ENCODE results near the gene FNDC3A.
"Not testable (repeated sequence)": the region's sequence is repeated elsewhere in the genome, so short reads cannot be mapped to it uniquely, and the experiment has no call there.

Gene FNDC3A

GRCh38 chr13:49093376-49093775 is 117.7 kb downstream of the FNDC3A start:
- no peak for DNase-seq

GRCh38 chr13:49097374-49097773 is 121.7 kb downstream of the FNDC3A start:
- peak; percentile 1 for DNase-seq

- DNase-seq = no peak
Observed at GRCh38 chr13:49098198-49098597, 122.5 kb downstream of the FNDC3A start.

- DNase-seq = no peak
Observed at GRCh38 chr13:49098771-49099512, 123.2 kb downstream of the FNDC3A start.

GRCh38 chr13:49099513-49099877 is 123.8 kb downstream of the FNDC3A start:
- DNase-seq = no peak

- DNase-seq = no peak
Observed at GRCh38 chr13:49100637-49101570, 125.2 kb downstream of the FNDC3A start.

- no peak for DNase-seq
Observed at GRCh38 chr13:49108196-49108595, 132.5 kb downstream of the FNDC3A start.

GRCh38 chr13:49110122-49110912 is 134.6 kb downstream of the FNDC3A start:
- DNase-seq = peak; percentile 56

GRCh38 chr13:49110913-49111170 is 135.1 kb downstream of the FNDC3A start:
- DNase-seq = no peak

GRCh38 chr13:49112782-49113525 is 137.2 kb downstream of the FNDC3A start:
- DNase-seq = no peak

GRCh38 chr13:49113526-49114286 is 138.0 kb downstream of the FNDC3A start:
- DNase-seq = no peak

- DNase-seq = no peak
Observed at GRCh38 chr13:49116873-49117272, 141.2 kb downstream of the FNDC3A start.

- DNase-seq = not testable (repeated sequence)
Observed at GRCh38 chr13:49118455-49118854, 142.7 kb downstream of the FNDC3A start.

GRCh38 chr13:49124693-49125304 is 149.1 kb downstream of the FNDC3A start:
- DNase-seq = no peak

GRCh38 chr13:49125964-49126524 is 150.3 kb downstream of the FNDC3A start:
- no peak for DNase-seq

GRCh38 chr13:49132479-49133002 is 156.8 kb downstream of the FNDC3A start:
- DNase-seq = no peak

GRCh38 chr13:49134305-49134704 is 158.6 kb downstream of the FNDC3A start:
- no peak for DNase-seq

- not testable (repeated sequence) for DNase-seq
Observed at GRCh38 chr13:49137138-49137643, 161.5 kb downstream of the FNDC3A start.

- DNase-seq = no peak
Observed at GRCh38 chr13:49140910-49141611, 165.3 kb downstream of the FNDC3A start.

- DNase-seq = no peak
Observed at GRCh38 chr13:49146950-49147355, 171.2 kb downstream of the FNDC3A start.
